GM20000 (cell line): ENCODE measurements around the gene ETFA.

ENCODE experiments used
- DNase-seq: peaks from one replicate; pipeline ENCODE4 v3.0.0; 2012; ENCODE audit warnings: low spot score
- TF ChIP-seq, protein P1 (sequence below): IDR thresholded peaks from 2 replicates; pipeline ENCODE4 v1.5.1; 2012; ENCODE audit warnings: mild to moderate bottlenecking, control low read depth; ENCODE audit errors: extremely low read depth, missing control alignments

The ETFA gene

DNA sequence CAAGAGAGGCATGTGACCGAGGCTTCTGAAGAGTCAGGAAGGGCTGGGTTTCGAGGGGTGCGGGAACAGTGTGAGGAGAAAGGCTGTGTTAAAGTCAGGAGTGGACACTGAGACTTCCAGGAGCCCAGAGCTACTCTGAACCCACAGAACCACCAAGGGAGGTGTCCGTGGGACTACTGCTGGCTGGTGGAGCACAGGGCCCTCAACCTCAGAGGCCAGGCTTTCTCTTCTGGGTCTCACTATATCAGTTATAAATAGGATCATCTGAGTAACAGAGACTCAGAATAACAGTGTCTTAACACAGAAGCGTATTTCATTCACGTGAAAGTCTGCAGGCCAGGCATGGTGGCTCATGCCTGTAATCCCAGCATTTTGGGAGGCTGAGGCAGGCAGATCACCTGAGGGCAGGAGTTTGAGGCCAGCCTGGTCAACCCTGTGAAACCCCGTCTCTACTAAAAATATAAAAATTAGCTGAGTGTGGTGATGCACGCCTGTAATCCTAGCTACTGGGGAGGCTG, 137.9 kb downstream of the ETFA start:
- TF ChIP-seq, protein P1, sequence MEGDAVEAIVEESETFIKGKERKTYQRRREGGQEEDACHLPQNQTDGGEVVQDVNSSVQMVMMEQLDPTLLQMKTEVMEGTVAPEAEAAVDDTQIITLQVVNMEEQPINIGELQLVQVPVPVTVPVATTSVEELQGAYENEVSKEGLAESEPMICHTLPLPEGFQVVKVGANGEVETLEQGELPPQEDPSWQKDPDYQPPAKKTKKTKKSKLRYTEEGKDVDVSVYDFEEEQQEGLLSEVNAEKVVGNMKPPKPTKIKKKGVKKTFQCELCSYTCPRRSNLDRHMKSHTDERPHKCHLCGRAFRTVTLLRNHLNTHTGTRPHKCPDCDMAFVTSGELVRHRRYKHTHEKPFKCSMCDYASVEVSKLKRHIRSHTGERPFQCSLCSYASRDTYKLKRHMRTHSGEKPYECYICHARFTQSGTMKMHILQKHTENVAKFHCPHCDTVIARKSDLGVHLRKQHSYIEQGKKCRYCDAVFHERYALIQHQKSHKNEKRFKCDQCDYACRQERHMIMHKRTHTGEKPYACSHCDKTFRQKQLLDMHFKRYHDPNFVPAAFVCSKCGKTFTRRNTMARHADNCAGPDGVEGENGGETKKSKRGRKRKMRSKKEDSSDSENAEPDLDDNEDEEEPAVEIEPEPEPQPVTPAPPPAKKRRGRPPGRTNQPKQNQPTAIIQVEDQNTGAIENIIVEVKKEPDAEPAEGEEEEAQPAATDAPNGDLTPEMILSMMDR: no peak
- no peak for DNase-seq

DNA sequence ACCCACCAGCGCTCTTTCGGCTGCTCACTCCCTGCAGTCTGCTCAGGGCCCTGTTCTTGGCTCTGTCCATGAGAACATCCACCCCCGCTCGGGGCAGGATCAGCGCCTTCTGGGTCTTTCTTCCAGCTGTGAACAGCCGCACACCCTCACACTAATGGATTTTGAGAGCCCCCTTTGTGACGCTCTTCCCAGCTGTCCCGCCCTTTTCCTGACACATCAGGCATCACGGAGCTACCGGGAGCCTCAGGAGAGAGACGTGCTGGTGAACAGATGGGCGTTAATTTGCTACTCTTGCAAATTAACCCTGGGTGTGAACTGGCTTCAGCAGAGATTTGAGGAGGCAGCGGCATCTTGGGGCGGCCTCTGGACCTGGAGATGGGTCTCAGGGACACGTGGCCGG, 138.5 kb downstream of the ETFA start:
- no peak for DNase-seq
- TF ChIP-seq, protein P1: no peak

DNA sequence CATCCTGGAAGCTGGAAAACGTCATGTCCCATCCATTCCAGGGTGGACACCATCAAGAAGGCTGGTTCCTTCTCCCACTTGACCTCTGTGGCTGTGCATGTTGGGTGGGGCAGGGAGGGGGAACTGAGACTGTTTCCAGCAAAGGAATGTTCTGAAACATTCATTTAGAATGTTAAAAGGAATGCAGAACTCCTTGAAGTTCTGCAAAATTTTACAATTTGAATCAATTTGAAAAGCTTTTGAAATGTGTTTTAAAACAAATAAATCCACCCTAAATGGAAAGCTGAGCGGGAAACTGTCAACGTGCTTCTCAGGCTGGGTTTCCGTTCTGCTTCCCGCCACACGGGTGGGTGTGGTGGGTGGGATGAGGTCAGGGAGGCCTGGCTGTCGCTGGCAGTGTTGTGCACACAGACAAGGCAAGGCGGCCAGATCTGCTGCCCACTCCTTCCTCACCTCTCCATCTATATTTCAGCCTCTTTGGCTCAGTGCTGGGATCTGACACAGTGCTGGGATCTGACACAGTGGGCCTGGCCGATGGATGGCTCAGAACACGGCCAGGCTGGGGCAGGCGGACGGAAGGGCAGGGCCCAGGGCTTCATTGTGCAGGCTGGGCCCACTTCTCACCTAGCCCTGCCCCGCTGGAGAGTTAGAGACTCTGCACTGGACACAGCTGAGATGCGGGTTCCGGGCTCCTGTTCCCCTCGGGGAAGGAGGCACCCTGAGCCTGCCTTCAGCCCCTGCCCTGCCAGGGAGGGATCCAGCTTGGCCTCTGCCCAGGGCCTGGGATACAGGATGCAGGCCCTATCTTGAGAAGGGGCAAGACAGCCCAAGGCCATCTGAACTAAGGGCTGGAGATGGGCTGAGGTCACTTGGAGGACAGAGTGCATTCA, 141.1 kb downstream of the ETFA start:
- DNase-seq: no peak
- TF ChIP-seq, protein P1: no peak

DNA sequence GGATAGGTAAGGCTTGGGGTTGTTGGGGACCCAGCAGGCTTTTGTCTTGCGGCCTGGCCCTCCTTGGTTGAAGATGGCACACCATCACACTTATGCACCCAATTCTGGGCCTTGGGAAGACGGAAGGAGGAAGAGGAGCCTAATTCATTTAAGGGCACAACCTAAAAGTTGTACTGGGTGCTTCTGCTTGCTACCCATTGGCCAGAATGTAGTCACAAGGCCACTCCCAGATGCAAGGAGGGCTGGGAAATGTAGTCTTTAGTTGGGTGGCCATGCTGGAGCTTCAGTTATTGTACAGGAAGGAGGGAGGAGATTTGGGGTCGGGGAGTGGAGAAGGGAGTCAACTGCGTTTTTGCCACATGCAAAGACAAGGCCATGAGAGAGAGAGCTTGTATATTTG, 142.3 kb downstream of the ETFA start:
- peak; percentile 25 for DNase-seq
- TF ChIP-seq, protein P1: no peak

DNA sequence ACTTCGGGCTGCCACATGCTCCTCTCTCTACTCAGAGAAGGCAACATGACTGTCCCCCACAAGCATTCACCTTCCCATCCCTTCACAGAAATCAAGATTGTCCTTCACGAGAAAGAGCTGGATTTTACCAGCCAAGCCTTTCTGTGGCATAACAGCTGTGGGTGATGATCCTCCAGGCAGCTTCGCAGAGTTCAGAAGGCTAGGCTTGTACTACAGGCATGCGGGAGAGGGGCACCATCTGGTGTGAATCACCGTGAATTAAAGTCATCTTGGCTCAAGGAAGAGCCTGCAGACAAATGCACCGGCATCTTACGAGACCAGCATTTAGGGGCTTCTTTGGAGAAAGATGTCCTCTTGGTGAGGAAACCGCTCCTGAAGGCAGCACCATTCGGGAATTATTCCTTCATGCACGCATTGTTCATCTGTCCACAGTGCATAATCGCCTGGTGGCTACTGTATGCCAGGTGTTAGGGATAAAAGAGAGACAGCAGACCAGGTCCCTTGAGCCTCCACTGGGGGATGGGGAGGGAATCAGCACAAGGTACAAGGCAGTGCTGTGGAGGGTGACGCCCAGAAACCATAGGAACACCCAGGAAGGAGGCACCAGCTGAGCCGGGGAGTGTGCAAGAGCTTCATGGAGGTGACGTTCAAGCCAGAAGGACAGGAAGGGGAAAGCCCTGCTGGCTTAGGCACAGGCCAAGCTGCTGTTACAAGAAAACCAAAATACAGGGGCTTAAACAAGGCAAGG, 142.9 kb downstream of the ETFA start:
- TF ChIP-seq, protein P1: no peak
- no peak for DNase-seq

DNA sequence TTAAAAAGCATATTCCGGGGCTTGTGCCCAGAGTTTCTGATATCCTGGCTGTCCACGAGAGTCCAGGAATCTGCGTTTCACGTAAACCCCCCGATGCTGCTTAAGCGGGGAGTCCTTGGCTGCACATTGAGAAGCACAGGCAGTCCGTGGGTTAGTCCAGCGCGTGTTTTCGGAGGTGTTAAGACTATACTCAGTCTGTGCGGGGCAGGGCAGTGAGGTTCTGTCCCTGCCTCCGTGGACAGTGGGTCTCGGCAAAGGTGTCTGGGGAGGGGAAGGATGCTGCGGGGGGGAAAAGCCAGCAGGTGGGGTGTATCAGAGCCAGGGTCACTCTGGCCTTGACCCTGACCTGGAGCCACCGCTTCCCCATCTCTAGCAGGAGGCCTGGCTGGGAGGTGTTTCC, 145.3 kb downstream of the ETFA start:
- TF ChIP-seq, protein P1: no peak
- no peak for DNase-seq
